Activated CD8-positive, alpha-beta memory T cell treated with anti-CD3 and anti-CD28 coated beads, Interleukin-2, amount 50 U/mL, for 24 hours (primary cell): ENCODE measurements around the gene CEP135.
"Not testable (repeated sequence)": the region's sequence is repeated elsewhere in the genome, so short reads cannot be mapped to it uniquely, and the experiment has no call there.

Experiments used
- DNase-seq: peaks from one replicate; pipeline ENCODE4 v3.0.0-alpha.2; 2020; ENCODE audit errors: extremely low read depth

Gene CEP135

DNA sequence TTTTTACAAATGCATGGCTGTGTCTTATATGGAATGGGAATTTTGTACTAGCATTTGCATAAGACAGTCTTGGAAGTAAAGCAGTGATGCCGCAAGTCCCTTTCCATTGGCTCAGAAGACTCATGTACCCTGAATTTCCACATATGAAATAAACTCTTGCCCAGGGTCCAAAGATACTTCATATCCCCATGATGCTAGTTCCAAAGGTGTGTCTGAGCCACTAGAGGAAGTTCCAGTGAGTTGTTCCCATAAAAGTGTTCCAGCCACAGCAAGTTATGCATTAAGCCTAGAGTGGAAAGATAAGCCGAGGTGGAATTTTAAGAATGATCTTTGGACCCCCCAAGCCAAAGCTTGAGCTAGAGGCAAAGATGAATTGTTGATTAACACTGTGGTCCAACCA, 9.3 kb upstream of the CEP135 start:
- DNase-seq: no peak

DNA sequence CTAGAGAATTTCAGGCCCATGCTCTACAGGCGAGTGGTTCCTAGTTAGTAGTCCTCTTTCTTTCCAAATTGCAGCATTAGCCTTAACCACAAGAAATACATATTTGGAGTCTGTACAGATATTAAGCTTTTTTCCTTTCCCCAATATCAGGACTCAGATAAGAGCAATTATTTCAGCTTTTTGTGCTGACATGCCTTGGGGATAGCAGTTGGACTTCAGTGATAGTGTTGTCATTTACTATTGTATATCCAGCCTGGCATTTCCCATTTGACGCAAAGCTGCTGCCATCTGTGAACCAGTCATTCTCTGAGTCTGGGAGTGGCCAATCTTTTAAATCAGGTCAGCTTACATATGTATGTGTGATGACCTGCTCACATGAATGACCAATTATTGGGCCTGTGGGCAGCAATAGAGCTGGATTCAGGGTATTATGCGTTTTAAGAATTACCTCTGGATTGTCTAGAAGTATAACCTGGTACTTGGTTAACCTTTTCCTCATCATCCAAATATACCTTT, 6.8 kb upstream of the CEP135 start:
- no peak for DNase-seq

GRCh38 chr4:55947254-55947882, 1.4 kb upstream of the CEP135 start:
- DNase-seq: no peak

DNA sequence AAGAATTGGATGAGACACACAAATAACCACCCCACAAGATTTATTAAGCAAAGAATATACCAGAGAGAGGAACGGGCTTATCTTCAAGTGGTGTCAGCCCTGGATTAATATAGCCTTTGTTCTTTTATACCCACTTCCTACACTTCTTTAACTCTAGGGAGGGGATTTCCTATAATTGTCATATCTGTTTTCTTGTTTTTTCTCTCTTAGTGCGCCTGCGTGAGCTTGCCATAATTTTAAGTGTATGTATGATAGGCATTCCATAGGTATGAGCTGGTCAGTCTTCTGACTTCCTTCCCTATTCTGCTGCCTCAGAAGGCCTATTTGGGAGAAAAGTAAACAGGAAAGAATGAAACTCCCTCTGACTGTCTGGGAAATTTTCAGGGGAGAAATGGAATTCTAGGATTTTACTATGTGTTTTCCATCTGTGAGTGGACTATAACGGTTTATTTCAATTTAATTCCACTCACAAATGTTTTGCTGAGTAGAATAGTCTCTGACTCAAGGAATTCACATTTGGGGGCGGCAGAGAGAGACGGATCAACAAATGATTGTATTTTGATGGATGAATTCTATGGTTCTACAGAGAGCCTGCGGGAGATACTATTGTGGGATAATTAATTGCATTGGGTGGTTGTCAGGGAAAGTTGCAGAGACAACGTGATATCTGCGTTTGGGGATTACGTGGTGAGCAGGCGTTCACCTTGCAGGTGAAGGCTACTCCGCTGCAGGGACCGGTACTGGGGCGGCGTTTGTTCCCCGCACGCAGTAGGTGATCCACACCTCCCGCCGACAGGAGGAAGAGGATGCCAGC, 626 bp upstream of the CEP135 start:
- no peak for DNase-seq

DNA sequence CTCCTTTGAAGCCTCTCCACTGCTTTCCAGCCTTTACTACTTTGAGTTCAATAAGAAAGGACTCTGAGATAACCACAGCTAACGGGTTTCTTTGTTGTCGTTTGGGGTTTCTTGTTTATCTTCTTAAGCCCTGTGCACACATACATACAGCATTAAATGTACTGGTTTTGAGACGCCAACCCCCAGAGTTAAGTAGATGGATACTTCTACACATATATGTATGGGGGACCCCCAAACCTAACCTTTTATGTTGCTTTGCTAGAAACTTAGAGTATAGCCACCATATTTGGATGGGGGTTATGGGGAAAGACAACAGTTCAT, 697 bp downstream of the CEP135 start:
- no peak for DNase-seq

GRCh38 chr4:55951191-55951922, 2.6 kb downstream of the CEP135 start:
- no peak for DNase-seq

DNA sequence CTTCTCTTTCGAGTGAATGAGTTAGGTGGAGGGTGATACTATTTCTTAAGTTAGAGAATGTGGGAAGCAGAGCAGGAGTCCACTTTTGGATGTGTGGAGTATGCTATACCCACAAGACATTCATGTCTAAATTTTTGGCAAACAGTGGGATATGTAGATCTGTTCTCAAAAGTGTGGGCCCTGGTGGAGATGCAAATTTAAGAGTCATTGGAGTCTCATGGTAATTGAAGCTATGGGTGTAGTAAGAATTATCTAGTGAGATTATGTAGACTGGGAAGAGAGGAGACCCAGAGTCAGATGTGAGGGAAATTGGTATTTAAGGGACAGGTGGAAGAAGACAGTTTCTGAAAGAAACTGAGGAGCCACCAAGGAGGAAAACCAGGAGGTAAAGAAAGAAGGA, 7.0 kb downstream of the CEP135 start:
- DNase-seq: no peak

- no peak for DNase-seq
Observed at GRCh38 chr4:55959655-55960054, 10.9 kb downstream of the CEP135 start.

- DNase-seq: no peak
Observed at GRCh38 chr4:55964046-55964445, 15.3 kb downstream of the CEP135 start.

DNA sequence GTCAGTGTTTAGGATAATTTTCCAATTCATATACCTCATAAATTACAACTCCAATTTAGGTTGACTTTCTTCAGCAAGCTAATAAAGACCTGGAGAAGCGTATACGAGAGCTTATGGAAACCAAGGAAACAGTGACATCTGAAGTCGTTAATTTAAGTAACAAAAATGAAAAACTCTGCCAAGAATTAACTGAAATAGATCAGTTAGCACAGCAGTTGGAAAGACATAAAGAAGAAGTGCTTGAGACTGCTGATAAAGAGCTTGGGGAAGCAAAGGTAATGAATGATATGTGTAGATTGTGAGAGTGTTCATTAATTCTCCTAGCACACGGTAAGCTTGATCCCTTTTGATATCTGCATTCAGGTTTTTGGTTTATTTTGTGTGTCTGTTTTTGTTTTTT, 16.8 kb downstream of the CEP135 start:
- DNase-seq: no peak

GRCh38 chr4:55966324-55966723, 17.6 kb downstream of the CEP135 start:
- not testable (repeated sequence) for DNase-seq

- DNase-seq: no peak
Observed at GRCh38 chr4:55967376-55967775, 18.6 kb downstream of the CEP135 start.

- no peak for DNase-seq
Observed at GRCh38 chr4:55973650-55974049, 24.9 kb downstream of the CEP135 start.

DNA sequence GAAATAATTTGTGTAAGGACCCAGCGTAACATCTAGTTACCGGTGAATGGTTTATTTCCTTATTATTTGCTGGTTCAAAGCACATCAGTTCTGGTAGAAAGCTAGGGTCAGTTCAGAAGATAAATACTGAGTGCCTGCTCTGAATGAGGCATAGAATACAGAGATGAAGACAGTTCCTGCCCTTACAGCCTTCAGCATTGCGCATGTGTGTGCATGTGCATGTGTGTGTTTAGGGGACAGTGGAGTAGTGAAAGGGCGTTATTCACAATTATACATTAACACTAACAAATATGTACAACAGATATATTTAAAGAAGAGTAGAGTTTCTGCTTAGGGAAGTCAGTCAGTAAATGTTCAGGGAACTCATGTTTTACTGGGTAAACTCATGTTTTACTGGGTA, 29.1 kb downstream of the CEP135 start:
- DNase-seq: no peak

GRCh38 chr4:55979562-55979961, 30.8 kb downstream of the CEP135 start:
- DNase-seq: no peak

- DNase-seq: no peak
Observed at GRCh38 chr4:55980725-55981124, 32.0 kb downstream of the CEP135 start.

DNA sequence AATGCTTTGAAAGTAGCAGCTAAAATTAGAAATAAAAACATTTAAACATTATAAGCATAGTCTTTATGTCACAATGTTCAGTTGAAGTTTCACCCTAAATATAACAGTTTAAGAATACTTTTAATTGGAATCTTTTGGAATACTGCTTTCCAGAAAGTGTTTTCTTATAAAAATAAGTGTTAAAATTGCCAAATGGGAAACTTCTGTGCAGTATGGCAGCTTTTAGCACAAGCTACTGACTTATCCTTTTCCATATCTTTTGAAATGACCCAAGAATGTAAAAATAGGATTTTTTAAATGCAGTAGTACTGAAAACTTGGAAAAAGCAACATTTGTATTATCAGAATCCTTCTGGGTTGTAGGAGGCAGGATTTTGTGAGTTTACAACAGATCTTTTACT, 34.2 kb downstream of the CEP135 start:
- no peak for DNase-seq

DNA sequence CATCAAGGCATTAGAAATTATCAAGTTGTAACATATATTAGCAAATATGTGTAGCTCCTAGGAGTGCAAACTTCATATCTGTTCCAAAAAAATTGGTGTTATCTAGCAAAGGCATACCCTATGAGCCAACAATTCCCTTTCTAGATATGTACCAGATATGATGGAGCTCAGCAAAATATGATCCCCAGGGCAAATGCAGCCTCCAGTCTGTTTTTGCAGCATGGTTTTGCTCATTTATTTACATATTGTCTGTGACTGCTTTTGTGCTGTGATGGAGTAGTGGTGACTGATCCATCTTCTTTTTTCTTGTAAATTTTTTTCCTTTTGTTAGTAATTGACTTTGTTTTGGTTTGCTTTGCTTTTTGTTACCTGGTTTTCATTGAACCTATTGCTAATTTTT, 41.0 kb downstream of the CEP135 start:
- DNase-seq: no peak

DNA sequence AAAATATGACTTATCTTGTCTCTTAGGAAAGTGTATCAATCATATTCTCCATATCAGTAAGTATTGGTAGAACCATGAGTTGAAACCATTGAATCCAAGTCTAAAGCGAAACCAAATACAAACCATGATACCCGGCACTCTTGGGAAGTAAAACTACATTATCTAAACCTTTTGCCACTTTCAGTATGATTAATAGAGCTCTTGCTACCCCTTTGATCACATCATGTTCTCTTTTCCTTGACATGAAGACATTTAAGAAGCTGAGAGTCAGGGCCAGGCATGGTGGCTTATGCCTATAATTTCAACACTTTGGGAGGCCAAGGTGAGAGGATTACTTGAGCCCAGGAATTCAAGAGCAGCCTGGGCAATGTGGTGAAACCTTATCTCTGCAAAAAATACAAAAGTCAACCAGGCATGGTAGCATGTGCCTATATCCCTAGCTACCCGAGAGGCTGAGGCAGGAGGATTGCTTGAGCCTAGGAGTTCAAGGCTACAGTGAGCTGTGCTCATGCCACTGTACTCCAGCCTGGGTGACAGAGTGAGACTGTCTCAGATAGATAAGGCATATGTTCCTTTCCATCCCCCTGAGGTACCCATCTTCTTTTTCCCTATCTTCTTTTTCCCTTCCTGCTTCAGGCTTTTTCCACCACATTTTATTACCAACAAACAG, 45.4 kb downstream of the CEP135 start:
- DNase-seq: no peak

GRCh38 chr4:55996646-55997045, 47.9 kb downstream of the CEP135 start:
- DNase-seq: no peak

- no peak for DNase-seq
Observed at GRCh38 chr4:56003606-56004005, 54.9 kb downstream of the CEP135 start.

DNA sequence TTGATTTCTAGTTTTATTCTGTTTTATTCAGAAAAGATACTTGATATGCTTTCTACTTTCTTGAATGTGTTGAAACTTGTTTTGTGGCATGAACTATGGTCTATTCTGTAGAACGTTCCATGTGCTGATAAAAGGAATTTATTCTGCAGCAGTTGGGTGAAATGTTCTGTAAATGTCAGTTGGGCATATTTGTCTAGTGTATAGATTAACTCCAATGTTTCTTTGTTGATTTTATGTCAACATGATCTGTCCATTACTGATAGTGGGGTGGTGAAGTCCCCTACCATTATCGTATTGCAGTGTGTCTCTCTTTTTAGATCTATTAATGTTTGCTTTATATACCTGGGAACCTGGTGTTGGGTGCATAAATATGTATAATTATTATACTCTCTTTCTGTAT, 55.5 kb downstream of the CEP135 start:
- DNase-seq: no peak
